Osteocyte (in vitro differentiated cells): Measurements from ENCODE around the gene EN1. TPM values are rescaled to one million over a fixed set of nuclear protein-coding genes. Genes with fewer than 3 reads are reported as not detected.

Experiments used
- DNase-seq: peaks from one replicate; pipeline ENCODE4 v3.0.0; 2021; ENCODE audit warnings: mixed read lengths; ENCODE audit not compliant: unreplicated experiment; ENCODE audit errors: extremely low spot score
- H3K27ac Mint-ChIP-seq: one replicate; pipeline ENCODE4 v1.8.0; 2021; ENCODE audit warnings: mild to moderate bottlenecking, mixed read lengths; ENCODE audit not compliant: unreplicated experiment
- H3K27me3 Mint-ChIP-seq: one replicate; pipeline ENCODE4 v1.8.0; 2021; ENCODE audit warnings: mixed read lengths; ENCODE audit not compliant: unreplicated experiment
- H3K36me3 Mint-ChIP-seq: one replicate; pipeline ENCODE4 v1.8.0; 2021; ENCODE audit warnings: mixed read lengths; ENCODE audit not compliant: unreplicated experiment
- H3K4me1 Mint-ChIP-seq: one replicate; pipeline ENCODE4 v1.8.0; 2021; ENCODE audit warnings: mixed read lengths; ENCODE audit not compliant: unreplicated experiment
- H3K4me3 Mint-ChIP-seq: one replicate; pipeline ENCODE4 v1.8.0; 2021; ENCODE audit warnings: mild to moderate bottlenecking, moderate library complexity, mixed read lengths; ENCODE audit not compliant: unreplicated experiment
- H3K9me3 Mint-ChIP-seq: one replicate; pipeline ENCODE4 v1.8.0; 2021; ENCODE audit warnings: mixed read lengths; ENCODE audit not compliant: unreplicated experiment
- CTCF ChIP-seq: fragments of 200-600 bp; sonication (generic); IDR thresholded peaks from 2 replicates; pipeline ENCODE4 v1.5.0; 2021; ENCODE audit warnings: antibody characterized with exemption, mild to moderate bottlenecking, moderate library complexity
- total RNA-seq: library from RNA; stranded (reverse); gene quantifications from 2 replicates; pipeline ENCODE4 v1.2.1, GENCODE V29; 2021

The EN1 gene
- total RNA-seq, 1 donor from 2014 or later = not detected

GRCh38 chr2:118865106-118865505 is 17.7 kb upstream of the EN1 start:
- Mint-ChIP-seq H3K4me3 (no peak overlapping the region), H3K4me1 (no peaks in the 10 kb centered on the region), H3K27me3 (peaks cover 37% of the 10 kb centered on the region), H3K36me3 (no peaks in the 10 kb centered on the region), H3K9me3 (no peaks in the 10 kb centered on the region), H3K27ac (no peak overlapping the region)
- peak; percentile 78 for DNase-seq
- peak; percentile 74 for TF ChIP-seq CTCF

- H3K9me3 Mint-ChIP-seq = no peaks in the 10 kb centered on the region
- no peak for TF ChIP-seq CTCF
- H3K36me3 Mint-ChIP-seq = no peaks in the 10 kb centered on the region
- no peak for DNase-seq
- no peaks in the 10 kb centered on the region for H3K4me1 Mint-ChIP-seq
- H3K27ac Mint-ChIP-seq = no peak overlapping the region
- H3K4me3 Mint-ChIP-seq = no peak overlapping the region
- peaks cover 45% of the 10 kb centered on the region for H3K27me3 Mint-ChIP-seq
Observed at GRCh38 chr2:118864207-118864606, 16.8 kb upstream of the EN1 start.

DNA sequence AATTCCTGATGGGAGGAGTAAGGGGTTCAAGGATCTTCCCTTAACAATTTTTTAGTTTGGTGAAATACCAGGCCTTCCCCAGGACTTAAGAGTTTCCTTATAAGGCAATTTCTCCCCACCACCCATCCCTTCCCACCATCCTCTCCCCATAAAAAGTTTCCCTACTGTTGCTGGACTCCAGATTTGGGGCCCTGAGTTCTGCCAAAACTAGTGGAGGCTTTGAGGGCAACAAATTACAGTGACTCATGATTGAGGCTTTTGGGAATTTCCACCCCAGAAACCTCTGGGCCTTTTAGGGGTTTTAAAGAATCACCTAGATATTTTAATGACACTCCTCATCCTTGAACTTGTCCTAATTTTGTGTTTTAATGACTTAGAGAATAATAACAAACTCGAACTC is 14.3 kb upstream of the EN1 start:
- TF ChIP-seq CTCF = no peak
- DNase-seq = no peak
- no peaks in the 10 kb centered on the region for H3K36me3 Mint-ChIP-seq
- no peaks in the 10 kb centered on the region for H3K4me1 Mint-ChIP-seq
- no peak overlapping the region for H3K27ac Mint-ChIP-seq
- peaks cover 55% of the 10 kb centered on the region for H3K27me3 Mint-ChIP-seq
- H3K9me3 Mint-ChIP-seq = no peaks in the 10 kb centered on the region
- H3K4me3 Mint-ChIP-seq = no peak overlapping the region

DNA sequence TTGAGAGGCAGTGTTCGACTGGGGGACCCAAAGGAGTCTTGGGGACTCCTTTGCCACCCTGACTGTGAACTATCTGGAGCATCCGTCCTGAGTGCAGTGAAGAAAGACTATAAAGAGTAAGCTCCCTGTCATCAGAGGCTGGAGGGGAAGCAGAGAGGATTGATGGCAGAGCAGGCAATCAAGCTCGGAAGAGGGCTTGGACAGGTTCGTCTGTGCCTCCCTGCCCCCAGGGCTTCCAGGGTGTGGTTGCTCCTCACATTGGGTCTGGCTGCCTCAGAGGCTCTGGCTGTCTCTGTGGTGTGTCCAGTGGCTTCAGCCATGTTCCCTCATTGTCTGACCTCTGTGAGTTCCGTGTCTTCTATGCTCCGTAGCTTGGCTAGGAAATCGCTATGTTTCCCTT is 13.8 kb upstream of the EN1 start:
- Mint-ChIP-seq H3K4me3 (no peak overlapping the region), H3K9me3 (no peaks in the 10 kb centered on the region), H3K36me3 (no peaks in the 10 kb centered on the region), H3K27me3 (peaks cover 60% of the 10 kb centered on the region), H3K4me1 (no peaks in the 10 kb centered on the region), H3K27ac (no peak overlapping the region)
- DNase-seq = no peak
- TF ChIP-seq CTCF = no peak

- Mint-ChIP-seq H3K36me3 (no peaks in the 10 kb centered on the region), H3K4me3 (no peak overlapping the region), H3K27me3 (peaks cover 66% of the 10 kb centered on the region), H3K27ac (no peak overlapping the region), H3K4me1 (peaks cover 4% of the 10 kb centered on the region), H3K9me3 (no peaks in the 10 kb centered on the region)
- no peak for DNase-seq
- TF ChIP-seq CTCF = no peak
Observed at GRCh38 chr2:118860506-118860905, 13.1 kb upstream of the EN1 start.
